Measurements from ENCODE around the gene NPAS2. TPM values are rescaled to one million over a fixed set of nuclear protein-coding genes. Genes with fewer than 3 reads are reported as not detected.

The NPAS2 gene
- total RNA-seq, 8 experiments from 2014 or later, result 1.6 to 35.0 (median 6.4) TPM

GRCh38 chr2:101007415-101008345 lies 187.7 kb downstream of the NPAS2 start:
- Histone ChIP-seq H3K4me1 (replicated peaks in 1 of 2) (peaks cover 6 to 9% of the 10 kb centered on the region in 2 donors), H3K27ac (no peak overlapping the region), H3K4me3 (no peak overlapping the region)
- in situ Hi-C loops (cut with MboI; ENCODE audit: low pct_unique_long_range_greater_than_20kb in 2 of 9, low sequenced_read_pairs in 9 of 9, unreplicated experiment in 9 of 9), result loop anchor here in 3 of 9 experiments (25.0 kb wide), 3 partner anchors 155 to 255 kb away; partner anchors contain the start of genes CNOT11 (in 1 of the 3) and TBC1D8 (in 1 of the 3)
- 72 to 100% (median 90%) methylated on average over 1 to 10 of the region's 11 CpGs; no CpG with 5 or more reads in 2 of the 10 experiments for WGBS, 10 experiments
- ATAC-seq (replicated peaks in 6 of 8), result peak in 5 of 8 experiments; percentile 7 to 26 (median 9)

GRCh38 chr2:101011152-101011551 lies 191.2 kb downstream of the NPAS2 start:
- ATAC-seq (replicated peaks in 6 of 8), result no peak
- H3K4me3 ChIP-seq, result no peak overlapping the region
- WGBS, 10 experiments, result 74 to 100% (median 92%) methylated on average over 1 to 8 of the region's 10 CpGs; no CpG with 5 or more reads in 4 of the 10 experiments
- no peak overlapping the region for H3K27ac ChIP-seq
- no peaks in the 10 kb centered on the region for H3K4me1 ChIP-seq (replicated peaks in 1 of 2)
- in situ Hi-C loops (cut with MboI; ENCODE audit: low pct_unique_long_range_greater_than_20kb in 2 of 9, low sequenced_read_pairs in 9 of 9, unreplicated experiment in 9 of 9), result loop anchor here in 3 of 9 experiments (25.0 kb wide), 3 partner anchors 151 to 251 kb away; partner anchors contain the start of genes CNOT11 (in 1 of the 3) and TBC1D8 (in 1 of the 3)

- WGBS, 10 experiments, result 31 to 100% (median 78%) methylated on average over 2 to 8 of the region's 8 CpGs
- H3K4me3 ChIP-seq, result no peak overlapping the region
- H3K4me1 ChIP-seq (replicated peaks in 1 of 2), result no peaks in the 10 kb centered on the region
- ATAC-seq (replicated peaks in 6 of 8), result peak in 2 of 8 experiments; percentile 21 to 40
- no peak overlapping the region for H3K27ac ChIP-seq
- in situ Hi-C loops (cut with MboI; ENCODE audit: low pct_unique_long_range_greater_than_20kb in 2 of 9, low sequenced_read_pairs in 9 of 9, unreplicated experiment in 9 of 9), result loop anchor here in 3 of 9 experiments (25.0 kb wide), 3 partner anchors 150 to 250 kb away; partner anchors contain the start of genes CNOT11 (in 1 of the 3) and TBC1D8 (in 1 of the 3)
Observed at GRCh38 chr2:101012054-101012705, 192.2 kb downstream of the NPAS2 start.

- no peak for ATAC-seq (replicated peaks in 6 of 8)
- 29 to 70% (median 49%) methylated on average over 2 to 5 of the region's 5 CpGs; no CpG with 5 or more reads in 1 of the 10 experiments for WGBS, 10 experiments
- in situ Hi-C loops (cut with MboI; ENCODE audit: low pct_unique_long_range_greater_than_20kb in 2 of 9, low sequenced_read_pairs in 9 of 9, unreplicated experiment in 9 of 9), result loop anchor here in 3 of 9 experiments (25.0 kb wide), 3 partner anchors 150 to 250 kb away; partner anchors contain the start of genes CNOT11 (in 1 of the 3) and TBC1D8 (in 1 of the 3)
- Histone ChIP-seq H3K27ac (no peak overlapping the region), H3K4me1 (replicated peaks in 1 of 2) (no peaks in the 10 kb centered on the region), H3K4me3 (no peak overlapping the region)
Observed at GRCh38 chr2:101012706-101013181, 192.8 kb downstream of the NPAS2 start.

GRCh38 chr2:101014264-101014857 lies 194.4 kb downstream of the NPAS2 start:
- WGBS, 10 experiments, result 72 to 100% (median 93%) methylated on average over 2 to 6 of the region's 6 CpGs
- no peak for ATAC-seq (replicated peaks in 6 of 8)
- in situ Hi-C loops (cut with MboI; ENCODE audit: low pct_unique_long_range_greater_than_20kb in 2 of 9, low sequenced_read_pairs in 9 of 9, unreplicated experiment in 9 of 9), result loop anchor here in 3 of 9 experiments (25.0 kb wide), 3 partner anchors 148 to 248 kb away; partner anchors contain the start of genes CNOT11 (in 1 of the 3) and TBC1D8 (in 1 of the 3)
- no peak overlapping the region for H3K4me3 ChIP-seq
- no peak overlapping the region for H3K27ac ChIP-seq
- H3K4me1 ChIP-seq (replicated peaks in 1 of 2), result no peaks in the 10 kb centered on the region

GRCh38 chr2:101017371-101017770 lies 197.4 kb downstream of the NPAS2 start:
- Histone ChIP-seq H3K4me1 (replicated peaks in 1 of 2) (no peaks in the 10 kb centered on the region), H3K4me3 (no peak overlapping the region), H3K27ac (no peak overlapping the region)
- WGBS, 10 experiments, result 50 to 94% (median 82%) methylated on average over 1 to 3 of the region's 3 CpGs; no CpG with 5 or more reads in 4 of the 10 experiments
- ATAC-seq (replicated peaks in 6 of 8), result no peak
- in situ Hi-C loops (cut with MboI; ENCODE audit: low pct_unique_long_range_greater_than_20kb in 2 of 9, low sequenced_read_pairs in 9 of 9, unreplicated experiment in 9 of 9), result loop anchor here in 3 of 9 experiments (25.0 kb wide), 3 partner anchors 145 to 245 kb away; partner anchors contain the start of genes CNOT11 (in 1 of the 3) and TBC1D8 (in 1 of the 3)

GRCh38 chr2:101018934-101019333 lies 199.0 kb downstream of the NPAS2 start:
- Histone ChIP-seq H3K4me1 (replicated peaks in 1 of 2) (no peaks in the 10 kb centered on the region), H3K27ac (no peak overlapping the region), H3K4me3 (no peak overlapping the region)
- in situ Hi-C loops (cut with MboI; ENCODE audit: low pct_unique_long_range_greater_than_20kb in 2 of 9, low sequenced_read_pairs in 9 of 9, unreplicated experiment in 9 of 9), result loop anchor here in 3 of 9 experiments (25.0 kb wide), 3 partner anchors 143 to 243 kb away; partner anchors contain the start of genes CNOT11 (in 1 of the 3) and TBC1D8 (in 1 of the 3)
- no peak for ATAC-seq (replicated peaks in 6 of 8)
- WGBS, 10 experiments, result 40 to 100% (median 92%) methylated on average over 1 to 7 of the region's 8 CpGs; no CpG with 5 or more reads in 1 of the 10 experiments

GRCh38 chr2:101022221-101022620 lies 202.3 kb downstream of the NPAS2 start:
- 60 to 100% (median 93%) methylated on average over 1 to 14 of the region's 16 CpGs; no CpG with 5 or more reads in 1 of the 10 experiments for WGBS, 10 experiments
- in situ Hi-C loops (cut with MboI; ENCODE audit: low pct_unique_long_range_greater_than_20kb in 2 of 9, low sequenced_read_pairs in 9 of 9, unreplicated experiment in 9 of 9), result loop anchor here in 3 of 9 experiments (25.0 kb wide), 3 partner anchors 140 to 240 kb away; partner anchors contain the start of genes CNOT11 (in 1 of the 3) and TBC1D8 (in 1 of the 3)

GRCh38 chr2:101023327-101024107 lies 203.6 kb downstream of the NPAS2 start:
- Histone ChIP-seq H3K4me3 (no peak overlapping the region), H3K27ac (no peak overlapping the region), H3K4me1 (replicated peaks in 1 of 2) (peaks cover 6 to 7% of the 10 kb centered on the region in 2 donors)
- WGBS, 10 experiments, result 90 to 100% (median 100%) methylated on average over 2 to 6 of the region's 6 CpGs; no CpG with 5 or more reads in 1 of the 10 experiments
- no peak for ATAC-seq (replicated peaks in 6 of 8)
- in situ Hi-C loops (cut with MboI; ENCODE audit: low pct_unique_long_range_greater_than_20kb in 2 of 9, low sequenced_read_pairs in 9 of 9, unreplicated experiment in 9 of 9), result loop anchor here in 3 of 9 experiments (25.0 kb wide), 3 partner anchors 139 to 239 kb away; partner anchors contain the start of genes CNOT11 (in 1 of the 3) and TBC1D8 (in 1 of the 3)

More at GRCh38 chr2:101022221-101022620, 202.3 kb downstream of the NPAS2 start:
- no peak for ATAC-seq (replicated peaks in 6 of 8)
- H3K27ac ChIP-seq, result no peak overlapping the region
- H3K4me3 ChIP-seq, result no peak overlapping the region
- peaks cover 6 to 7% of the 10 kb centered on the region in 2 donors for H3K4me1 ChIP-seq (replicated peaks in 1 of 2)

GRCh38 chr2:101025561-101025960 lies 205.6 kb downstream of the NPAS2 start:
- H3K4me1 ChIP-seq (replicated peaks in 1 of 2), result peaks cover 6 to 7% of the 10 kb centered on the region in 2 donors
- 77 to 100% (median 87%) methylated on average over 2 to 6 of the region's 6 CpGs for WGBS, 10 experiments
- no peak for ATAC-seq (replicated peaks in 6 of 8)
- in situ Hi-C loops (cut with MboI; ENCODE audit: low pct_unique_long_range_greater_than_20kb in 2 of 9, low sequenced_read_pairs in 9 of 9, unreplicated experiment in 9 of 9), result loop anchor here in 1 of 9 experiments (25.0 kb wide), 1 partner anchor 162 kb away; no protein-coding TSS in a partner anchor
- no peak overlapping the region for H3K27ac ChIP-seq
- H3K4me3 ChIP-seq, result no peak overlapping the region

- no peak overlapping the region for H3K27ac ChIP-seq
- WGBS, 10 experiments, result 24 to 83% (median 59%) methylated on average over 1 to 7 of the region's 9 CpGs; no CpG with 5 or more reads in 2 of the 10 experiments
- H3K4me3 ChIP-seq, result no peak overlapping the region
- in situ Hi-C loops (cut with MboI; ENCODE audit: low pct_unique_long_range_greater_than_20kb in 2 of 9, low sequenced_read_pairs in 9 of 9, unreplicated experiment in 9 of 9), result loop anchor here in 1 of 9 experiments (25.0 kb wide), 1 partner anchor 161 kb away; no protein-coding TSS in a partner anchor
- H3K4me1 ChIP-seq (replicated peaks in 1 of 2), result peaks cover 6 to 7% of the 10 kb centered on the region in 2 donors
- ATAC-seq (replicated peaks in 6 of 8), result peak in 3 of 8 experiments; percentile 30 to 65 (median 50)
Observed at GRCh38 chr2:101026253-101026701, 206.3 kb downstream of the NPAS2 start.
